ENCODE measurements around the gene SUSD3. TPM values are rescaled to one million over a fixed set of nuclear protein-coding genes. Genes with fewer than 3 reads are reported as not detected.
"Not testable (repeated sequence)": the region's sequence is repeated elsewhere in the genome, so short reads cannot be mapped to it uniquely, and the experiment has no call there.

Gene SUSD3
- polyA plus RNA-seq, result 96.3 TPM

DNA sequence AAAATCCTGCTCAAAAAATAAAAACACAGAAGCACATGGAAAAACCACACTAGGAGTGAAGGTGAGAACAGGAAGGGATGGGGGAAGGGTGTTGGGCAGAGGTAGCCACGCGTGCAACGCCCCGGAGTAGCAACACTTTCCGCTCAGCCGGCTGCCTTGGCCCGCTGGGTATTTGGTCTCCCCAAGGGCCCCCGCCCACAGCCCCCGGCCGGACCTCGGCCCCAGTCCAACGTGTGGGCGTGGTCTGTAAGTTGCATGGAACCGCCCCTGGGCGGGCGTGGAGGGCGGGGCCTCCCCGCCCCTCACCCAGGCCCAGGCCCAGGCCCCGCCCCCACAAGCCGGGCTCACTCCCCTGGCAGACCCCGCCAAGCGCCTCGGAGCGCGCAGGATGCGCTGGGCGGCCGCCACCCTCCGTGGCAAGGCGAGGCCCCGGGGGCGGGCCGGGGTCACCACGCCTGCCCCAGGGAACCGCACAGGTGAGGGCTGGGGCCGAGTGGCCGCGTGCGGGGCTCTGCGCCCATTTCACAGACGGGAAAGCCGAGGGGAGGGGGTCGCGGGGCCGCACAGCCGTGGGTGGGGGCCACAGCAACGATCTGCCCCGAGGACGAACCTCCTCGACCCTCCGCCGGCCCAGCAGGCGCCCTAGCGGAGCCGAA is at the start of gene SUSD3:
Gene SUSD3 (plus strand): TSS at position 347 of the 656 bp plus-strand sequence. CDS start 42 bp downstream, at position 389.
- Mint-ChIP-seq H3K9me3 (no peaks in the 10 kb centered on the region), H3K36me3 (no peaks in the 10 kb centered on the region), H3K27me3 (no peaks in the 10 kb centered on the region), H3K27ac (peak within 1 kb of the TSS; percentile 98 to 99 (median 98)), H3K4me3 (peak within 1 kb of the TSS; percentile 91 to 99 (median 94)), H3K4me1 (peaks cover 44 to 56% (median 46%) of the 10 kb centered on the region in 3 donors)

DNA sequence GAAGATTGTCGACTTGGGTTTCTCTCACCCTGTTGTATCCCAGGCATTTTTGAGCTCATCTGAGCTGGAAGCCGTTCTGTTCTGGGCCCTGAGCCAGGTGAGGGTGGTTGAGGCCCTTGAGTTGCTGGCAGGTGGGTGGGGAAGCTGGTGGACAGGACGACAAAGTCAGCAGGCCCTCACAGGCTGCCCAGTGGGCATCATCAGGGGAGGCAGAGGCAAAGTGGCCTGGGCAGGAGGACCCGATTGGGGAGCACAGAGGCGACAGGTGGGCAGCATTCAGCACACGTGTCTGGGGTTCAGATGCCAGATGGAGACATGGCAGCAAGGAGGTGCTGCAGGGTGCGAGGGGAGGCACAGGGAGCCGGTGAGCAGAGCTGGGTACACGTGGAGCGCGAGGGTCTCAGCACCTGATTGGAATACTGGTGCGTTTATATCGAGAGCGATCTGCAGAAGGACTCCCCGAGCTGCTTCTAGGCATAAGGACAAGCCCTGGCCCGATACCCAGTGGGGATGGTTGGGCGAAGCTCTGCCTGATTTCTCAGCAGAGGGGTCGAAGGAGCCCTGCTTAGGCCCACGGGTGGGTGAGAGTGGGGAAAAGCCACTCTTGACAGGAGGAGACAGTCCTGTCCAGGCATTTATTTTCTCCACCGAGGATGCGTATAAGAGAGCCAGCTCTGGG is 49.0 kb upstream of the SUSD3 start:
- no peak overlapping the region for H3K4me3 Mint-ChIP-seq
- peaks cover 0 to 2% (median 2%) of the 10 kb centered on the region in 3 donors for H3K4me1 Mint-ChIP-seq
- peaks cover 5% of the 10 kb centered on the region for H3K36me3 Mint-ChIP-seq
- H3K27me3 Mint-ChIP-seq, result no peaks in the 10 kb centered on the region
- H3K27ac Mint-ChIP-seq, result peak overlapping the region in 1 of 3 donors; percentile 23
- no peaks in the 10 kb centered on the region for H3K9me3 Mint-ChIP-seq

DNA sequence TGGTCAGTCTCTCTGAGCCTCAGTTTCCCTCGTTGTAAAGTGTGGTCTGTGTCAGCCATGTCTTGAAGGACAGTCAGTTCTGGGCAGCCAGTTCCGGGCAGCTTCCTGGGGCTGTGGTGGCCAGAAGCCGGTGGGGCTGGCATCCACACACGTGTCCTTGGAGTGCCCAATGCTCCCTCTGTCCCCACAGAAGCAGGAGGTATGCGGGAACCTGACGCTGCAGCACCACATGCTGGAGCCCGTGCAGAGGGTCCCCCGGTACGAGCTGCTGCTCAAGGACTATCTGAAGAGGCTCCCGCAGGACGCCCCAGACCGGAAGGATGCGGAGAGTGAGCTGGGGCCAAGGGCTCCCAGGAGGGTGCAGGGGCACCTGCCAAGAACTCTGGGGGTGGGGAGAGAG is 48.4 kb upstream of the SUSD3 start:
- H3K4me3 Mint-ChIP-seq, result no peak overlapping the region
- peaks cover 0 to 2% (median 2%) of the 10 kb centered on the region in 3 donors for H3K4me1 Mint-ChIP-seq
- H3K36me3 Mint-ChIP-seq, result peaks cover 5% of the 10 kb centered on the region
- no peaks in the 10 kb centered on the region for H3K9me3 Mint-ChIP-seq
- H3K27ac Mint-ChIP-seq, result no peak overlapping the region
- H3K27me3 Mint-ChIP-seq, result no peaks in the 10 kb centered on the region

DNA sequence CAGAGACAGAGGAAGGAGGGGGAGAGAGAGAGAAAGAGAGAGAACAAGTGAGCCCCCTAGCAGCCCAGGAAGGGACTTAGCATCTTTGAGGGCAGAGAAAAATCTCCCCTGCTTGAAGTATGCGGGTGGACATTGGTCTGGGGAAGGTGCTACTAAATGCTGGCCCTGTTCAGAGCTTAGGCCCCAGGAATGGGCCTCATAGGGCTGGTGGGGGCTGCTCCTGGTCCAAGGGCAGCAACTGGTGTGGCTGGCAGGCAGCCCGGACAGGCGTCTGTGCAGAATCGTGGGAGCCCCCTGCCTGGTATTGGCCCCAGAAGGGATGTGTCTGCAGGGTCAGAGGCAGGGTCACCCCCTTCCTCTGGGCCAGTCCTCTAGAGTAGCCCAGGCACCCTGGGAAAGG is 47.8 kb upstream of the SUSD3 start:
- H3K9me3 Mint-ChIP-seq, result no peaks in the 10 kb centered on the region
- H3K27me3 Mint-ChIP-seq, result no peaks in the 10 kb centered on the region
- H3K36me3 Mint-ChIP-seq, result peaks cover 5% of the 10 kb centered on the region
- H3K4me1 Mint-ChIP-seq, result peaks cover 0 to 2% (median 2%) of the 10 kb centered on the region in 3 donors
- no peak overlapping the region for H3K27ac Mint-ChIP-seq
- H3K4me3 Mint-ChIP-seq, result no peak overlapping the region

DNA sequence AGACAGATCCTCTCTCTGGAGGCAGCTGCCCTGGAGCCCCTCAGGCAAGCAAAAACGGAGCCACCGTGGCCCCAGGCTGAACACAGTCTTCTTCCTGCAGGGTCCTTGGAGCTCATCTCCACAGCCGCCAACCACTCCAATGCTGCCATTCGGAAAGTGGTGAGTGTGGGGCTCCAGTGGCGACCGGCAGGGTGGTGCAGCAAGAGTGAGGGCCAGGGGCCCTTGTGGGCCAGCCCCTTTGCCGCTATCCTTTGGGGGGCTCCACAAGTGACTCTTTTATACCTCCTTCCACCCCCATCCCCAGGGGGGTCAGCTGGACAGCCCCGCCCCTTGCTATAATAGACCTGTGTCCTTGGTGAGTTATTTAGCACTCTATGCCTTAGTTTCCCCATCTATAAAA is 47.4 kb upstream of the SUSD3 start:
- Mint-ChIP-seq H3K27ac (peak overlapping the region in 1 of 3 donors; percentile 77), H3K4me1 (peaks cover 0 to 2% (median 2%) of the 10 kb centered on the region in 3 donors), H3K9me3 (no peaks in the 10 kb centered on the region), H3K4me3 (no peak overlapping the region), H3K36me3 (peaks cover 5% of the 10 kb centered on the region), H3K27me3 (no peaks in the 10 kb centered on the region)

DNA sequence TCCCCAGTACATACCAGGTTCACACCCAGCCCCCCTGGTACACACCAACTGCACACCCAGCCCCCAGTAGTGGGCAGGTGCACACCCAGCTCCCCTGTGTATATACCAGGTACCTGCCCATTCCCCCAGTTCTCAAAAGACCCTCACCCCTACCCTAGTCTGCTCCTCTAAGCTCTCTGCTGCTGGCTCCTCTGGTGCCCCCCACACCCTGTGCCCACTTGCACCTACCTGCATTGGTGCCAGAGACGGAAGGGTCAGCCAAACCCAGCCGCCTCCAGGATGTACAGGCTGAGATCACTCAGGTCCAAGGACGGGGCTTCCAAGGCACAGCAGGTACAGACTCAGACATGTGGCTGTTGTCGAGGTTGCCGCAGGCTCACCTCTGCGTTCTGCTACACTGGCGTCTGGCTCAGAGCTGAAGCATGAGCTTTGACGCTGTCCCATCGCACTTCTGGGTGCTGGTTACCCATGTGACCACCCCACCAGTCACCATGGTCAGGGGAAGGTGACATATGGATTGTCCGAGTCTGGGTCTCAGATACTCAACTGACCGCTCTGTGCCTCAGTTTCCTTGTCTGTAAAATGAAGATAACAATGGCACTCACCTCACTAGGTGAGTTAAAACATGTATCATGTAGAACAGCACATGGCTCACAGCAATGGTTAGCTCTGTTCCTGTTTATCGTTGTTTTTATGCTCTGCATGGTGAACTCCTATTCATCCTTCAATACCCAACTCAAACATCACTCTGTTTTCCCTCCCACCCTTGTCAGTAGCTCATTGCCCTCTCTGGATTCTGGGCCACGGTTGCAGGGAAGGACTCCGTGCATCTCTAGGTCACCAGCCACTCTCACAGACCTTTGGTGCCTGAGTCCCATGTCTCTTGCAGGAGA is 45.3 kb upstream of the SUSD3 start:
- peak overlapping the region in 1 of 3 donors; percentile 39 for H3K27ac Mint-ChIP-seq
- H3K27me3 Mint-ChIP-seq, result no peaks in the 10 kb centered on the region
- no peak overlapping the region for H3K4me3 Mint-ChIP-seq
- H3K9me3 Mint-ChIP-seq, result no peaks in the 10 kb centered on the region
- peaks cover 0 to 2% (median 0%) of the 10 kb centered on the region in 3 donors for H3K4me1 Mint-ChIP-seq
- H3K36me3 Mint-ChIP-seq, result peaks cover 4% of the 10 kb centered on the region

DNA sequence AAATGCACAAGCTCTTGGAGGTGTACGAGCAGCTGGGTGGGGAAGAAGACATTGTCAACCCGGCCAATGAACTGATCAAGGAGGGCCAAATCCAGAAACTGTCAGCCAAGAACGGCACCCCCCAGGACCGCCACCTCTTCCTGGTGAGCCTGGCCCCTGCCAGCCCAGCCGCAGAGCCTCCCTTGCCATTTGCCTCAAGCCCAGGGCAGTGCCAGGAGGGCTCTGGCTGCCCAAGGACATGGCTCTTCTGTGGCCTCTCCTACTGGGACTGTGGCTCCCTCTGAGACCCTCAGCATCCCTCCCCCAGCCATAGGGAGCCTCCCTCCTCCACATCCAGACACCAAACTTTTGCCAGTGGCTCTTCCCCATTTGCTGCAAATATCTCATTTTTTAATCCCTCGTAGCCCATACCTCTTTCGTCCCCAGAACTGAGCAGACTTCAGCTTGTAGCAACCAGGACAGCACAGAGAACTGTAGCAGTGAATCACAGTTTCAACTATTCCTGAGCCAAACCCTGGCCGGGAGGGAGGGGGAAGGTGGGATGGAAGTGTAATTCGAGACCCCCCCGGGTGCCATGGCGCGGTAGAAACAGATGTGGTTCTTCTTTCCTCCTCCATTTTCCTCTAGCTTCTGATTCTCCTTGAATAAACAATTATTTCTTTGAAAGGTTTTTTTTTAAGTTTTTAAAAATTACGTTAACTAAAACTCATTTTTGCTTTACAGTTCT is 44.5 kb upstream of the SUSD3 start:
- peaks cover 7% of the 10 kb centered on the region for H3K36me3 Mint-ChIP-seq
- H3K27ac Mint-ChIP-seq, result peak overlapping the region in 2 of 3 donors; percentile 39 to 76
- H3K27me3 Mint-ChIP-seq, result no peaks in the 10 kb centered on the region
- no peaks in the 10 kb centered on the region for H3K9me3 Mint-ChIP-seq
- no peak overlapping the region for H3K4me3 Mint-ChIP-seq
- peaks cover 0 to 2% (median 0%) of the 10 kb centered on the region in 3 donors for H3K4me1 Mint-ChIP-seq

DNA sequence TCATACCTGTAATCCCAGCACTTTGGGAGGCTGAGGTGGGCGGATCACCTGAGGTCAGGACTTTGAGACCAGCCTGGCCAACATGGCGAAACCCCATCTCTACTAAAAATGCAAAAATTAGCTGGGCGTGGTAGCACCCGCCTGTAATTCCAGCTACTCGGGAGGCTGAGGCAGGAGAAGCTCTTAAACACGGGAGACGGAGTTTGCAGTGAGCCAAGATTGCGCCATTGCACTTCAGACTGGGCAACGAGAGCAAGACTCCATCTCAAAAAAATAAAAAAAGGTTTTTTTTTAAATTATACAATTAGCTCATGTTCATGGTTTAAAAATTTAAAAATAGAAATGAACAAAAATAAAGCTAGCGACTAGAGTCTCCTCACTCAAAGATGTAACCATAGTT is 43.3 kb upstream of the SUSD3 start:
- H3K27me3 Mint-ChIP-seq, H3K36me3 Mint-ChIP-seq, H3K9me3 Mint-ChIP-seq, H3K4me1 Mint-ChIP-seq, H3K4me3 Mint-ChIP-seq, H3K27ac Mint-ChIP-seq: not testable (repeated sequence)

DNA sequence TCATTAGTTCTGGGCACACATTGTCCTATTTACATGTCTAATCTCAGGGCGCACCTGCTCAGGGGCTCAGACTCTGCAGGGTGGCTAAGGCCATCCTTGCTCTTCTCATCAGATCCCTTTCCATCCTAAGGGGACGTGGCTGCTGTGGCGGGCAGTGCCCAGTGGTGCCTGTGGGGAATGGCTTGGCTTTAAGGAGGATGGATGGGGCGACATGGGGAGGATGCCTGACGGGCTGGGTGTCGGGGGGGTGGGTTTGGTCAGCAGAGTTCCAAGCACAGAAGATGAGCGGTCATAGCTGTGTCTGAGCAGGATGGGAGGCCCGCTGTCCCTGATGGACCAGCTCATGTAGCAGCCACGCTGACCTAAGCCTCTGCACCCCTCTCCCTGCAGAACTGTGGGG is 40.9 kb upstream of the SUSD3 start:
- Mint-ChIP-seq H3K4me1 (no peaks in the 10 kb centered on the region), H3K9me3 (no peaks in the 10 kb centered on the region), H3K27ac (peak overlapping the region in 1 of 3 donors; percentile 67), H3K4me3 (no peak overlapping the region), H3K27me3 (no peaks in the 10 kb centered on the region), H3K36me3 (peaks cover 10% of the 10 kb centered on the region)

DNA sequence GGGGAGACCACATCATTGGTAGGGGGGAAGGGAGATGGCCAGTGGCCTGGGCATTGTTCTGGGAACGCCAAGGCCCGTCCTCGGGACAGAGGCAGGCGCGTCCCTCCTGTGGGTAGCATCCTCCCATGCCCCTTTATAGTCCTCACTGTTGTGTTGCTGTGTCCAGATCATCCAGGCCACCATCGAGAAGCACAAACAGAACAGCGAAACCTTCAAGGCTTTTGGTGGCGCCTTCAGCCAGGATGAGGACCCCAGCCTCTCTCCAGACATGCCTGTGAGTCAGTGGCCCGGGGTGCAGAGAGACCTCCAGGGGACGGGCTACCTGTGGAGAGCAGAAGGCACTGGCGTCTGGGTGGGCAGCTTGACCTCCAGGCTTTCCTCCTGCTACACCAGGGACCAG is 38.4 kb upstream of the SUSD3 start:
- H3K27me3 Mint-ChIP-seq, result no peaks in the 10 kb centered on the region
- no peak overlapping the region for H3K27ac Mint-ChIP-seq
- H3K4me1 Mint-ChIP-seq, result peaks cover 0 to 3% (median 0%) of the 10 kb centered on the region in 3 donors
- peaks cover 8% of the 10 kb centered on the region for H3K36me3 Mint-ChIP-seq
- H3K4me3 Mint-ChIP-seq, result no peak overlapping the region
- no peaks in the 10 kb centered on the region for H3K9me3 Mint-ChIP-seq

DNA sequence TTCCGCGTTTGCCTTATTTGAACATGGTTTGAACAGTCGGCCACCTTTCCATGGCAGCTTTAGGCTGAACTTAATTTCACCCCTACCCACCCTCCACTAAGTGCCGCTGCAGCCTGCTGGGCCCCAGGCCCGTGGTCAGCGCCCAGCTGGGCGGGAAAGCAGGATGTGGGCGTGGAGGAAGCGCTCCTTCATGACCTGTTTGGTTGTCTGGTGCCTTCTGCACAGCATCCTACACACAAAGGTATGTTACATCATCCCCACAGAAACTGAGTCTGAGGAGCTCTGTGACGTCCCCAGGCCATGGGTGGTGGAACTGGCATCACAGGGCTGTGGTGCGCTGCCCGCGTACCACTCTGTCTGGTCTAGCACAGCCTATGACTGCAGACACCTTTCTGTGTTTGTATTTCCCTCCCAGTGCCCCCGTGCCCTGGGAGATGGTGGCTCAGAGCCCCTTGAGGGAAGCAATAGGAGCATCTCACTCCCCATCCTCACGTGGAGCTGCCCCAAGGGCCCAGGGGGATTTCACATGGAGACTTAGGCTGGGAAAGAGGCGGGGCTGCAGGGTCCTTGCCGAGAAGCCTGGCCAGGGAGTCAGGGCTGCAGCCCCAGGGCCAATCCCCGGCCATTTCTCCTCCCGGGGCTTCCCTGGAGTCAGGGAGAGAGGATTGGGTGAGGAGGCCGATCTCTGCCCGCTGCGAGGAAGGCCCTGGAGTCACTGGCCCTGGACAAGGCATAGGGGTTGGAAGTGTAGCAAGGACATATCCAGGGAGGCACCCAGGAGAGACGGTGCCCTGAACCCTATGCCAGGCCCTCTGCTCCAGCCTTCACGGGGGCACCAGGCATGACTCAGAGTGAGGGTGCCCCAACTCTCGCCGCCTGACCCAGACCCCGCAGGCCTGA is 37.5 kb upstream of the SUSD3 start:
- peaks cover 8% of the 10 kb centered on the region for H3K36me3 Mint-ChIP-seq
- H3K4me1 Mint-ChIP-seq, result peaks cover 0 to 7% (median 0%) of the 10 kb centered on the region in 3 donors
- no peaks in the 10 kb centered on the region for H3K9me3 Mint-ChIP-seq
- no peaks in the 10 kb centered on the region for H3K27me3 Mint-ChIP-seq
- H3K27ac Mint-ChIP-seq, result peak overlapping the region in 1 of 3 donors; percentile 80
- no peak overlapping the region for H3K4me3 Mint-ChIP-seq

DNA sequence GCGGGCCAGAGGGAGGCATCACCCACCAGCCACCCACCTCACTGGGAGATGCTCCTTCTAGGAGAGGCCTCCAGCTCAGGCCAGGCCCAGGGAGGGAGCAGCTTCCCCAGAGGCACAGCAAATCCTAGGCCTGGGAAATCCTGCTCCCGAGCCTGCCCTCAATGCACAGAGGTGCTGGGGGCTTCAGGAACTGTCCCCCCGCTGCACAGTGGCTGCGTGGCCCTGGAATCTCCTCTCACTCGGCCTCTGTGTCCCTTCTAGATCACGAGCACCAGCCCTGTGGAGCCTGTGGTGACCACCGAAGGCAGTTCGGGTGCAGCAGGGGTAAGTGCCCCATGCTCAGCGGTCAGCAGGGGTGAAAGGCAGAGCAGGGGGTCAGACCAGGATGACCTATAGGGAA is 36.4 kb upstream of the SUSD3 start:
- Mint-ChIP-seq H3K36me3 (peaks cover 8% of the 10 kb centered on the region), H3K27me3 (no peaks in the 10 kb centered on the region), H3K4me3 (no peak overlapping the region), H3K9me3 (no peaks in the 10 kb centered on the region), H3K27ac (peak overlapping the region in 2 of 3 donors; percentile 31 to 41), H3K4me1 (peaks cover 0 to 13% (median 6%) of the 10 kb centered on the region in 3 donors)

DNA sequence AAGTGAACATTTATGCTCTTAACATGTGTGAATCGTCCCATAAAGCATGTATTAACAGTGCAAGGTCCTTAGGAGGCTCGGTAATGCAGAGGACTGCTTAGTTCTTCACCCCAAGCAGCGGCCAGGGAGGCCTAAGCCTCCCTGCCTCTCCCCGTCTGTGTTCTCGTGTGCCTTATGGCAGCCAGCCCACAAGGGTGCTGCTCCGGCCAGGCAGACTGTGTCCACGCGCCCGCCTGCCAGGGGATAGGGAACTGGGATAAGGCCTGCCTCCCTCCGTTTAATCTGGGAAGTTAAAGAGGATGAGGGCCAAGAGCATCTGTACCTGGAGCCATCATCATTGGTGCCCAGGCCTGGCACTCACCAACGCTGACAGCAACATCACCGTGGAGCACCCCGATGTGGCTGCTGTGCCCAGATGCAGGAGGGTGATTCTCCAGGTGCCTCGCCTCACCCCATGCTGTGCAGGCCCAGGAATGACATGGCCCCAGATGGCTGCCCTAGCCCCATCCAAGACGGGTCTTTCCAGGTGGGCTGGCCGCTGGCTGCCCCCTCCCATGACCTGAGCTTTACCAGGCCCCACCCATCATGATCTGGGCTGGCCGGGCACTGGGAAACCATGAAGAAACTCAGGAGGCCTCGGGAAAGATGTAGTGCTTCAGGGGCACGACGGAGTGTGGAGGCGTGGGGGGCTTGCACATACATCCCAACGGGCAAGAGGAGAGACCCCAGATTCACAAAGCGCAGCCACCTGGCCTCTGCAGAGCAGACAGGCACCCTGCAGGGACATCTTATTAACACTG is 35.6 kb upstream of the SUSD3 start:
- H3K4me3 Mint-ChIP-seq, result no peak overlapping the region
- peak overlapping the region in 1 of 3 donors; percentile 41 for H3K27ac Mint-ChIP-seq
- no peaks in the 10 kb centered on the region for H3K9me3 Mint-ChIP-seq
- peaks cover 7 to 20% (median 12%) of the 10 kb centered on the region in 3 donors for H3K4me1 Mint-ChIP-seq
- H3K27me3 Mint-ChIP-seq, result no peaks in the 10 kb centered on the region
- peaks cover 8% of the 10 kb centered on the region for H3K36me3 Mint-ChIP-seq

Measured in IgD-negative memory B cell (primary cell).